HT-29 (cell line): ENCODE measurements around the gene CITED4. TPM values are rescaled to one million over a fixed set of nuclear protein-coding genes. Genes with fewer than 3 reads are reported as not detected.

Experiments
- DNase-seq: peaks from one replicate; pipeline ENCODE4 v3.0.0-alpha.2; 2015; ENCODE audit warnings: low spot score
- total RNA-seq: library from RNA; depleted of rRNA; stranded (reverse); fragments of >200 nt; shearing (Covaris generic); gene quantifications from 2 replicates; pipeline ENCODE4 v1.2.3, GENCODE V29; 2014

CITED4 gene
- total RNA-seq, 1 experiment from 2014 or later, result 3.1 TPM

GRCh38 chr1:40834968-40835545, 27.1 kb downstream of the CITED4 start:
- DNase-seq, result no peak

DNA sequence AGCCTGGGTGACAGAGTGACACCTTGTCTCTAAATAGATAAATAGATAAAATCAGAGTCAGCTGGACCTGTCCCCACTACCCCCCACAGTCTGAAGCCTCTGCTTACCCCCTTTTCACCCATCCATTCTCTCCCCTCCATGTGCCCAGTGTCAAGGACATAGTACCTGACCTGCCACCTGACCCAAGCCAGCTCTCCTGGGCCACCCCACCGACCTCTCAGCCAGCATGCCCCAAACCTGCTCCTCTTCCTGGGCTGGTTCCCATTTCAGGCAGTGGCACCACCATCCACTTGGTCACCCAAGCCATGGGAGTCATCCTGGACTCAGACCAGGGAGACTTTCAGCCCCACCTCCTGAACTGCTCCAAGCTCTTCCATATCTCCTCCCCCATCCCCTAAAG, 28.2 kb downstream of the CITED4 start:
- no peak for DNase-seq

DNA sequence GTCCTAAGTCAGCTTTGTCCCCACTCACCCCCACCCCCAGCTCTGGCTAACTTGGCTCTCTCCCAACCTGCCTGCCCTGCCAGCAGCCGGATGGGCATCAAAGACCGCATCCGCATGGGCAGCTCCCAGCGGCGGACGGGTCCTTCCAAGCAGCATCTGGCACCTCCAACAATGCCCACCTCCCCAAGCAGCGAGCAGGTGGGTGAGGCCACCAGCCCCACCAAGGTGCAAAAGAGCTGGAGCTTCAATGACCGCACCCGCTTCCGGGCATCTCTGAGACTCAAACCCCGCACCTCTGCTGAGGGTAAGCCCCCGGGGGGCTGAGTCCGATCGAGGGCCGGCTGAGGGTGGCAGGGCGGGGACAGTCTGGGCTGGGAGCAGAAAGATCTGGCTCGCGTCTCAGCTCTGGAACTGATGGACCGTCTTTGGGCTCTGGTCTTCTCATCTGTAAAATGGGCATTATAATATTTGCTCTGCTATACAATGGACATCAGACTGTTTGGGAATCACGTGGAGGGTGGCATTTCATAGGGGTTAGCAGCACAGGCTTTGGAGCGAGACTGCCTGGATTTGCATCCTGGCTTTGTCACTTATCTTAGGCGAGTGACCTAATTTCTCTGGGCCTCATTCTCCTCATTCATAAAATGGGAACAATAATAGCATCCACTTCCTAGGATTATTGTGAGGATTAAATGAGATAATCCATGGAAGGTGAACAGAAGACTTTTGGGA, 31.0 kb downstream of the CITED4 start:
- no peak for DNase-seq

DNA sequence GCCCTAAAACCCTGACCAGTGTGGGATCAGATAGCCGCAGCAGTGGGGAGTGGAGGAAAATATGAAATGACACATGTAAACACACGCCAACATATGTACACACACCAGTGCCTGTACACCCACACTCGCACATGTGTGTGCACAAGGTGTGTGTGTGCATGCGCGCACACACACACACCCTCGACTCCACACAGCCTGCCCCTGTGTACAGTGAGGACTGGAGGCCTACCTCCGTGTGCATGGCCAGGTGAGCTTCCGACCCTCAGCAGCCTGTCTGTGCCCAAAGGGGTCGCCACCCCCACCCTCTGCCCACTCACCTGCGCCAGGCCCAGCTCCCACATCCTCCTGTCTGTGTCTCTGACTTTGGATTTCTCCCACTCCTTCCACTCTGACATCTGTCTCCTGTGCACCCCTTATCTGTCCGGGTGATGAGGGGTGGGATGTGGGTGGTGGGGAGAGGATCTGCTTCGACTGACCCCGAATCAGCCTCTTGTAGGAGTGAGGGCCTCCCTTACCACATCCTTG, 31.7 kb downstream of the CITED4 start:
- no peak for DNase-seq

DNA sequence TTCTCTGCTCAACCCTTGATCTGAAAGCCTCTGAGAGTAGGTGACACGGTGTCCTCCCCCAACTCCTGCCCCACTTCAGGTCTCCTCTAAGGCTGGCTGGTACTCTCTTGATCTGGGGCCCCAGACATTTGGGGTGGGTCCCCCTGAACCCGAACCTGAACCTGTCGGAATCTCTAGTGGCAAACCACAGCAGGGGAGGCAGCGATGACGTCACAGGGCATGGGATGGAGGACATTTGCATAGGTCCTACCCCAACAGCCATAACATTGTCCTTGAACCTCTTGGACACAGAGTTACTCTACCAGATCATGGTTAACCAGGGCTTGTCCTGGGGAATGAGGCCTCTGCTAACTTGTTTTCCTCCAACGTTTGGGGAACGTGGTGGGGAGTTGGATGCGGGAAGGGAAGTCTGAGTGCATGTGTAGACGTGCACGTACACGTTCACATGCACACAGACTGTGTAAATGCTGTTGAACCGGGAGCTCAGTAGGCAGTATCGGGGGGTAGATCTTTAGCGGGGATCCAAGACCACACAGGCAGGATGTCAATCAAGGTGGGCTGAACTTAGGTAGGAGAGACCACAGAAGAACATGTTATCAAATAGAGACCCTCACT, 32.4 kb downstream of the CITED4 start:
- DNase-seq, result no peak

GRCh38 chr1:40825996-40826395, 36.2 kb downstream of the CITED4 start:
- DNase-seq, result no peak

DNA sequence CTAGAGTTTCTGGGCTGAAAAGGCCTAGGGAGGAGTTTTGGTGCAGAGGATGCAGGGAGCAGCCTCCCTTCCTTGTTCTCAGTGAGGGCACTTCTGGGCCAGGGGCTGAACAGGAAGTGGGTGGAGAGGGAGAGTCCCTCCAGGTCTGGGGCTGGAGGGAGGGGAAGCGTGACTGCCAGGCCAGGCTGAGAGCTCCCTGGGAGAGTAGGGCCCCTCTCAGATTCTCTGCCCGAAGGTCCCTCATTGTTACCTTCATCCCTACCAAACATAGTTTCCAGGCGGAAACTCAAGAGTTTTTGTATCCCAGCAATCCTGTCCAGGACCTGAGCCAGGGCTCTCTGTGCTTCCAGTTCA, 36.8 kb downstream of the CITED4 start:
- no peak for DNase-seq

DNA sequence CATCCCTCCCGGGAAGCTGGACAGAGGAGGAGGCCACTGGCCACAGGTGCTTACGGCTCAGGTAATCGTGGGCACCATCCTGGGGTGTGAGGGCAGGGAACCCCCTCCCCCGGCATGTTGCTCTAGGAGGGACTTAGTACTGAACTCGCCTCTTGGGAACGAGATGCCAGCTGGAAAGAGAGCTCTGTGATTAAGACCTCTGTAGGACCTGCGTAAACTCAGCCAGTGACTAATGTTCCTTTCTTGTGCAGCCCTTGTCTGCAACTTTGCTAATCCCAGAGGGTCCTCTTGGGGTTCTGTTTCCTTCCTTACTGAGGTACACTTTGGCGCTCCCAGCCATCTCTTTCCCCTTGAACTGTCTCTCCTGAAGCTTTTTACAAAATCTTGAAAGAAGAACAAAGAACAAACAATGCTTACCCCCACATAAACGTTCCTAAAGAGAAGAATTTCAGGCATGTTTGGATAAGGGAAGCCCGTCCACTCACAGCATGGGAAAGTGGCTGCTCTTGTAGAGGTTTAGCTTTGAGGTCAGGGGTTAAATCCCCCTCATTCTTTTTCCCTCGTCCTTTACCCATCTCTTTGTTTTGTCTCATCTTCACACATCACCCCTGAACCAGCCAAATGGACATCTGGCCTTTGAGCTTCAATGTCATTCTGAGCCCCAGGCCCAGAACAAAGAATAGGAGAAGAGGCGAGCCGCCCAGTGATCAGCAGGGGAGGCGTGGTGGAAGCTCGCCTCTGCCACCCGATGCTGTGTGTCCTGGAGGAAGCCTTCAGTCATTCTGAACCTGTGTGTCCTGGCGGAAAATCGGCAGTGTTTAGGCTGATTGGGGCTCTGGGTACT, 37.4 kb downstream of the CITED4 start:
- no peak for DNase-seq

DNA sequence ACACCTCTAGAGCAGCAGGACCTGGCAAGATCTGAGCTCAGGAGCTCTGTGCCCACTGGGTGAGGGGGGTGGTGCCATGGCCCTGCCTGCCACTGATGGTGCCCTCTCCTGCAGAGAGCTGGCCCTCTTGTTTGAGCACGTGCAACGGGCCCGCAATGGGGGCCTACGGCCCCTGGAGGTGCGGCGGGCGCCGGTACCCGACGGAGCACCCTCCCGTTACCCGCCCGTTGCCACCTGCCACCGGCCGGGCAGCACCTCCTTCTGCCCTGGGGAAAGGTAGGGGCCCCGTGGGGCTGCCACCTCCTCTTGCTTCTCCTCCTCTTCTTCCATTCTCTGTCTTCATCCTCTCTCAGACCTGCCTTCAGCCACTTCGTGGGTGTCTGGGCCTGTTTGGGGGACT, 38.2 kb downstream of the CITED4 start:
- DNase-seq, result no peak

GRCh38 chr1:40823345-40823744, 38.8 kb downstream of the CITED4 start:
- no peak for DNase-seq

DNA sequence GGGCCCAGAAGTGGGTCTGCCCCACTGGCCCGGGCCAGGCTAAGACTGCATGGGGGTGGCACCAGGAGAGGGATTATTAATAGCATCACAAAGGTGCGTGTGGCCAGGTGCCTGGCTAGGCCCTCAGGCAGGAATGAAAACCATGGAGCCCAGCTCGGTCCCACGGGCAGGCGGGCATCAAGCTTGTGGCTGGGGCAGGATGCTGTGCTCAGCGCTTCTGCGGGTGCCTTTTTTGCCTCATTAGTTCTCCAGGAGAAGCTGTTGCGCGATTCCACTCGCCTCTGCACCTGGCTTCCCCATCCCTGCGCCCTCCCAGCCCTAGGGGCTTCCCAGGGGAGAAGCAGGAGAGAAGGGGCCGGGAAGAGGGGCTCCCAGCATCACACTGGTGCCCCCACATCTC, 39.3 kb downstream of the CITED4 start:
- DNase-seq, result no peak

DNA sequence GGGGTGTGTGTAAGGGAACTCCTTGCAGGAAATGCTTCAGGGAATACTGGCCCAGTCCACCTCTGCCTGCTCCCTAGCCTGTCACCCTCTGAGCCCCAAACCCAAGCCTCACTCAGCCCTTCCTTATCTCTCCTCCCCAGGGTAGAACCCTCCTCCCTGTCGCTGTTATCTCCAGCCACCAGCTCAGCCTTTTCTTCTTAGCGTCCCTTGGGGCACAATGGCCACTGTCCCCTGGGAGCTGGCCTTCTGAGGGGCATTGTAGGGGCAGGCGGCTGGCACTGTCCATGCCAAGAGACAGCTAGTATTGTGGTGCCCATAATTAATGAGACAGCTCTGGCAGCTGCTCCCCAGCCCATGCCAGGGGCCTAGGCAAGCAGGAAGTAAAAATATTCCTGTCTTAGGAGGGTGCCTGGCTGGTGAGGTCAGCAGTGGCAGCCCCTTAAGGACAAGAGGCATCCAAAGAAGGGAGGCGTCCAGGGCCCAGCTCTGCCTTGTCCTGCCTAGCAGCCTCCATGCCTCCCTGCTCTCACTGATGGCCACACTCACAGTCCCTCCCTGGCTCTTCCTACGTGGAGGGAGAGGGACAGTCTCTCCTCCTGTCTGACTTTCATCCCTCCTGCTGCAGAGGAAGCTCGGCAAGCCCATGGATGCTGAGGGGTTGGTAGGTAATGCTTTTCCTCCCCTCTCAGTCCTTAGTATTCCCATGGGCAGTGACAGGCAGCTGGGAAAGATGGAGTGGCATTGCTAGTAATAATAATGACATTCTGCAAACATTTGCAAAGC, 41.1 kb downstream of the CITED4 start:
- DNase-seq, result no peak

- DNase-seq, result no peak
Measured at GRCh38 chr1:40820251-40820797, 41.8 kb downstream of the CITED4 start.

GRCh38 chr1:40819101-40819500, 43.1 kb downstream of the CITED4 start:
- DNase-seq, result no peak

DNA sequence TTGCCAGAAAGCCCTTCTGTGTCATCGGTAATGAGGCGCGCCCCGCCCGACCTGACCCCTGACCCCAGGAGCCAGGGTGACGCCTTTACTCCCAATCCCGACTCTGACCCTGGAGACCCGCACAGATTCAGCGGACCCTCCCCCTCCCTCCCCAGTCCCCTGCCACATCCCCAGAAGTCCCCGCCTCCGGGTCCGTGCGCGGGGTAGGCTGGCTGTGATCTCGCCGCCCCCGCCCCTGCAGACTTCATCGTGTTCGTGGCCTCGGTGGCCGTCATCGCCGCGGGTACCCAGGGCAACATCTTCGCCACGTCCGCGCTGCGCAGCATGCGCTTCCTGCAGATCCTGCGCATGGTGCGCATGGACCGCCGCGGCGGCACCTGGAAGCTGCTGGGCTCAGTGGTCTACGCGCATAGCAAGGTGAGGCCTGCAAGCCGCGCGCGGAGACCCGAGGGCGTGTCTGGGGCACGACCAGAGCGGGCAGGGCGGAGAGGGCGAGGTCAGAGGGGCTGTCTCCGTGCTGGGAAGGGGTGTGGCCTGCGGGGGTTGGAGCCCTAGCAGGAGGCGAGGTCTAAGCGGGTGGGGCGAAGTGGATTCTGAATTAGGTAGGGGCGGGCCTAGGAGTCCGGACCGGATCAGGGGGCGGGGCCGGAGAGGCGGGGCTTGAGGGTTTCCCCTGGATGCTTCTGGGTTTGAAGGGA, 43.8 kb downstream of the CITED4 start:
- no peak for DNase-seq

DNA sequence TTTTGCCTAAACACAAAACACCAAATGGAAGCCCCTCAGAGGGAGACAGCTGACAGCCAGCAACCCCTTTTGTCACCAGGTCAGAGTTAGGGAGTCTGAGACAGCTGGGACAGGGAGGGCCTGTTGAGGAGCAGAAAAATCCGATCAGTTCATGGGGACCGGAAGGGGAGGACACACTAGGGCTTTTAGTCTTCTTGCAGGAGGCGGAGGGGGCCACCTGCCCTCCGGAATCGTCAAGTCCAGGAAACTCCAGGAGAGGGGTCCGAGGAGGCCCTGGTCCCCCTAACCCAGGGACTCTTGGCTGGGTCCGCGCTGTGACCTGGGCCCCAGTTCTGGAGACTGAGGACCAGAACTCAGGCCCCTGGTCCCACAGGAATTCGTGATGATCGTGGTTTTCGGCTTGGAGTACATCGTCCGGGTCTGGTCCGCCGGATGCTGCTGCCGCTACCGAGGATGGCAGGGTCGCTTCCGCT, 44.3 kb downstream of the CITED4 start:
- DNase-seq, result no peak

GRCh38 chr1:40815420-40815819, 46.7 kb downstream of the CITED4 start:
- DNase-seq, result no peak
